Measurements from ENCODE around the gene PTPN20.
"Not testable (repeated sequence)": the region's sequence is repeated elsewhere in the genome, so short reads cannot be mapped to it uniquely, and the experiment has no call there.

PTPN20 gene

DNA sequence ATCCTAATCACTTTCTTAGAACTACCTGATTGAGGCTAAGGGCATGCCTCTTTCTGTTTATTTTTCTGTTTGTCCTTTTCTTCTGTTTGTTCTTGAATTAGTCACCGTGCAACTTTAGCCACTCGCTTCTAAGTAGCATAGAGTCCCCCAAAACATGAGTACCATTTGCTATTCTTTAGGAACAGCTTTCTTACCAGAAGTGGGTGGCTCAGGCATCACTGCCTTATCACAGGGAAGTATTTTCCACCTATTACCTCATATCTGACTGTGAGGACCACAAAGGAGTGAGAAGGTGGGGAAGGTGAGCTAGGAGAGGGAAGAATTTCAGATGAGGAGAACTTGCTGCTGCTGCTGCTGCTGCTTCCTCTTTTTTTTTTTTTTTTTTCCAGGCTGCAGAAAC is 13.9 kb downstream of the PTPN20 start:
- not testable (repeated sequence) for H3K4me3 Mint-ChIP-seq; ATAC-seq (replicated peaks); DNase-seq; H3K27me3 Mint-ChIP-seq; H3K36me3 Mint-ChIP-seq; H3K4me1 Mint-ChIP-seq; H3K9me3 Mint-ChIP-seq; H3K27ac Mint-ChIP-seq

DNA sequence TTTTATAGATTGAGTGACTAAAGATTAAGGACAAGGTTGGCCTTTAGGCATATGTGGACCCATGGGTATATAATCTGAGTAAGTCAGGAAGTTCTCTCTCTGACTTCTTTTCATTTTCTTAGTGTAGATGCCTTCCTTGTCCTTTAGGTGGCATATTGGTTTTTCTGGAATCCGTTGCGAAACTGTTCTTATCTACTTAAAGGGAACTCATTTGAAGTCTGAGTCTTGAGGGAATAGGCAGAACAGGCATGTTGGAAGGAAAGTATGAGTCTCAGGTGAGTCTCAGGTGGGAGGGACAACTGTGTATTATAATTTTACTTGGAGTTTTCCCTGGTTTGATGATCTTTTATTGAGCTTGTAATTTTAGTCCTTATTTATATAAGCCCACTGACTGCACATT is 14.6 kb downstream of the PTPN20 start:
- H3K4me1 Mint-ChIP-seq; ATAC-seq (replicated peaks); H3K36me3 Mint-ChIP-seq; H3K4me3 Mint-ChIP-seq; DNase-seq; H3K27me3 Mint-ChIP-seq; H3K27ac Mint-ChIP-seq; H3K9me3 Mint-ChIP-seq: not testable (repeated sequence)

DNA sequence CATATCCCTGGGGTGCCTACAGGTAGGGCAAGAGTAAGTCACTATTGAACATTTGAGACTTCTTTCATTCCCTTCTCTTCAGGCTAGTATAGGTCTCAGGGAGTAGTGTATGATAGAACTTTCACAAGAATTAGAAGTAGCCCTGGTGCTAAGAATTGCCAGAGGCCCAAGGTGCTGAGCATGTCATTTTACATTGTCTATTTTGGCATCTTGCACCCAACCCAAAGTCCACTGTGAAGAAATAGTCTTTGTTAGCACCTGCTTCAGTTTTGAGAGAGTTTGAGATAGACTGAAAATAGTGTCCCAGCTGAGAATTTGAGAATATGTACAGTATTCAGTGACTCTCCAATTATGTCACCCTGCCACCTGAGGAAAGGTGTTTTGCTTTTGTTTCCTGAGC is 17.6 kb downstream of the PTPN20 start:
- H3K4me1 Mint-ChIP-seq; H3K4me3 Mint-ChIP-seq; H3K36me3 Mint-ChIP-seq; H3K27ac Mint-ChIP-seq; H3K9me3 Mint-ChIP-seq; H3K27me3 Mint-ChIP-seq; ATAC-seq (replicated peaks); DNase-seq: not testable (repeated sequence)

GRCh38 chr10:46932383-46932782 is 21.2 kb downstream of the PTPN20 start:
- not testable (repeated sequence) for H3K36me3 Mint-ChIP-seq; H3K4me1 Mint-ChIP-seq; H3K4me3 Mint-ChIP-seq; H3K27ac Mint-ChIP-seq; H3K9me3 Mint-ChIP-seq; H3K27me3 Mint-ChIP-seq; ATAC-seq (replicated peaks); DNase-seq

DNA sequence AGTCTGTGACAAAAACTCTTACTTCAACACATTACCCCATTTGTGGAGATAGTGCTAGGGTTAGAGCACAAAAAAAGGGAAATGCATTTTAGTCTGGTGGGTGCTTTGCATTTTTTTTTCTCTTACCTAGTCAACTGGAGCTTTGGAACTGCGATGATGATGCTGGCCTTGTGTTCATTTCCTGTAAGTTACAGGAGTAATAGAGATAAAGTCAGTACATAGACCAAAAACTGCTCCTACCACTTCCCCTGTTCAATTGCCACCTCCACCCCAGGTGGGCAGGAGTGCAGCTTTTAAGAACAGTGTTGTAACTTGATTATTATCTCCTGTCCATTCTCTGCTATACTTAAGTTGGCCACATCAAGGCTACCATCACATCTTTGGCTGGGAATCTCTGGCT is 29.9 kb downstream of the PTPN20 start:
- not testable (repeated sequence) for H3K4me1 Mint-ChIP-seq, H3K9me3 Mint-ChIP-seq, H3K4me3 Mint-ChIP-seq, H3K27ac Mint-ChIP-seq, H3K36me3 Mint-ChIP-seq, DNase-seq, H3K27me3 Mint-ChIP-seq
- ATAC-seq (replicated peaks), result peak in 1 of 2 donors; percentile 41

- not testable (repeated sequence) for ATAC-seq (replicated peaks); H3K36me3 Mint-ChIP-seq; DNase-seq
These were observed 37.7 kb downstream of the PTPN20 start for GRCh38 chr10:46948687-46949518.

GRCh38 chr10:46952540-46952939 is 41.3 kb downstream of the PTPN20 start:
- not testable (repeated sequence) for ATAC-seq (replicated peaks); H3K4me3 Mint-ChIP-seq; H3K36me3 Mint-ChIP-seq; H3K4me1 Mint-ChIP-seq; DNase-seq; H3K27ac Mint-ChIP-seq; H3K27me3 Mint-ChIP-seq; H3K9me3 Mint-ChIP-seq

More at GRCh38 chr10:46948687-46949518, 37.7 kb downstream of the PTPN20 start:
- not testable (repeated sequence) for H3K4me1 Mint-ChIP-seq, H3K4me3 Mint-ChIP-seq, H3K27ac Mint-ChIP-seq, H3K9me3 Mint-ChIP-seq, H3K27me3 Mint-ChIP-seq

DNA sequence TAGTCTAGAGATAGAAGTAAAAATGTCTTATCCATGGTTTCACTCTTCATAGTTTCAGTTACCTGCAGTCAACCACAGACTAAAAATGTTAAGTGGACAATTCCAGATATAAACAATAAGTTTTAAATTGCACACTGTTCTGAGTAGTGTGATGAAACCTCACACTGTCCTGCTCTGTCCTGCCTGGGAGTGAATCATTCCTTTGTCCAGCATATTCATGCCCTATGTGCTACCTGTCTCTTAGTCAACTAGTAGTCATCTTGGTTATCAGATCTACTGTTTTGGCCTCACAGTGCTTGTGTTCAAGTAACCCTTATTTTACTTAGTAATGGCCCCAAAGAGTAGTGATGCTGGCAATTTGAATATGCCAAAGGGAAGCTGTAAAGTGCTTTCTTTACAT is 49.5 kb downstream of the PTPN20 start:
- ATAC-seq (replicated peaks); H3K9me3 Mint-ChIP-seq; H3K27me3 Mint-ChIP-seq; H3K4me3 Mint-ChIP-seq; H3K27ac Mint-ChIP-seq; DNase-seq; H3K36me3 Mint-ChIP-seq; H3K4me1 Mint-ChIP-seq: not testable (repeated sequence)

GRCh38 chr10:46963356-46963755 is 52.1 kb downstream of the PTPN20 start:
- not testable (repeated sequence) for ATAC-seq (replicated peaks); H3K9me3 Mint-ChIP-seq; DNase-seq; H3K27me3 Mint-ChIP-seq; H3K36me3 Mint-ChIP-seq; H3K4me1 Mint-ChIP-seq; H3K4me3 Mint-ChIP-seq; H3K27ac Mint-ChIP-seq

GRCh38 chr10:46967013-46967412 is 55.8 kb downstream of the PTPN20 start:
- not testable (repeated sequence) for H3K27ac Mint-ChIP-seq; ATAC-seq (replicated peaks); H3K27me3 Mint-ChIP-seq

DNA sequence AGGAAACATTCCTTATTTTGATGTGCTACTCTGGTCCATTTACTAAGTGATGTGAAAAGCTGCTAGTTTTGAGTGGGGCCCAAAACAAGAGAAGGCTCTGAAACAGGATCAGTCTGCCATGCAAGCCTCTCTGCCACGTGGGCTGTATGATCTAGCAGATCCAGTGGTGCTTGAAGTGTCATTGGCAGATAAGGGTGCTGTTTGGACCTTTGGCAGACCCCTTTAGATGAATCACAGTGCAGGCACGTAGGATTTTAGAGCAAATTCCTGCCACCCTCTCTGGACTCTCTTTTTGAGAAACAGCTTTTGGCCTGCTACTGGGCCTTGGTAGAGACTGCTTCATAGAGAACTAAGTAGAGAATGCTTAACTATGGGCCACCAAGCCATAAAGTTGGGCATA is 69.0 kb downstream of the PTPN20 start:
- H3K4me3 Mint-ChIP-seq; H3K9me3 Mint-ChIP-seq; H3K4me1 Mint-ChIP-seq; H3K36me3 Mint-ChIP-seq; ATAC-seq (replicated peaks); DNase-seq; H3K27ac Mint-ChIP-seq; H3K27me3 Mint-ChIP-seq: not testable (repeated sequence)

More at GRCh38 chr10:46967013-46967412, 55.8 kb downstream of the PTPN20 start:
- H3K4me3 Mint-ChIP-seq, DNase-seq, H3K36me3 Mint-ChIP-seq, H3K9me3 Mint-ChIP-seq, H3K4me1 Mint-ChIP-seq: not testable (repeated sequence)

- H3K4me1 Mint-ChIP-seq, H3K4me3 Mint-ChIP-seq, H3K36me3 Mint-ChIP-seq, H3K27me3 Mint-ChIP-seq, H3K9me3 Mint-ChIP-seq, H3K27ac Mint-ChIP-seq, DNase-seq: not testable (repeated sequence)
- peak; percentile 98 to 100 for ATAC-seq (replicated peaks)
These were observed 76.2 kb downstream of the PTPN20 start for GRCh38 chr10:46987233-46987924.

DNA sequence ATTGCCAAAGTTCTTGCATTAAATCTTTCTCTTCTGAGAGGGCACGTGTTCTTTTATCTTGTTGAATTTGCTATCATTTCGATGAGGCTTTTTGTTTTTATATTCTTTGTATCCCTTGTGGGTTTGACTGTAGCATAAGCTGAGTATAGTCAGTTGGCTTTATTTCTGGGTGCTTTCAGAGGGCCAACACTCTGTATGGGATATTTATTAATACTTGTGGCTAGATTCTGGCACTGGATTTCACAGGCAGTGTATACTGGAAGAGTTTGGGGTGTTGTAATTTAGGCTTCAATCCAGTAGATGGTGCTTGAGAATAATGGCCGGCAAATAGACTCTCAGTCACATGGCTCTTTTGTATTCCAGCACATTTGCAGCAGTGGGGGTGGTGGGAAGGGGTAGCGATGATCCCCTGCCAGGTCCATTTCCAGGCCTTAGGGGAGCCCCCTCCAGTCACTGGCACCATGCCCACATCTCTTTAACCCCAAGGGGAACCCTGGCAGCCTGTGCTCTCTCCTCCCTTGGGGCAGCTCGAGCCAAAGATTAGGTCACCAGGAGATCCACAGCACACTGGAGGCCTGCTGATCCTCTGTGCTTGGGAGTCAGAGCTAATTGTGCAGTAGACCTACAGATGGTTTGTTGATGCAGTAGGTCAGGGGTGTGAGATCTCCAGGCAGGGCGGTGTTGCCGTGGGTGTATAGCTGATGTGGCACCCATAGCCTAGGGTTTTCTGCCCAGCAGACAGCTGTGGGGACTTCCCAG is 81.8 kb downstream of the PTPN20 start:
- H3K9me3 Mint-ChIP-seq, result peaks cover 2 to 5% of the 10 kb centered on the region in 2 donors
- no peak overlapping the region for H3K4me3 Mint-ChIP-seq
- peaks cover 2 to 4% of the 10 kb centered on the region in 2 donors for H3K4me1 Mint-ChIP-seq
- ATAC-seq (replicated peaks) (peak; percentile 67 to 82), DNase-seq (no peak)
- peaks cover 10 to 23% of the 10 kb centered on the region in 2 donors for H3K27me3 Mint-ChIP-seq
- H3K36me3 Mint-ChIP-seq, result peaks cover 3% of the 10 kb centered on the region in 2 donors
- H3K27ac Mint-ChIP-seq, result no peak overlapping the region

DNA sequence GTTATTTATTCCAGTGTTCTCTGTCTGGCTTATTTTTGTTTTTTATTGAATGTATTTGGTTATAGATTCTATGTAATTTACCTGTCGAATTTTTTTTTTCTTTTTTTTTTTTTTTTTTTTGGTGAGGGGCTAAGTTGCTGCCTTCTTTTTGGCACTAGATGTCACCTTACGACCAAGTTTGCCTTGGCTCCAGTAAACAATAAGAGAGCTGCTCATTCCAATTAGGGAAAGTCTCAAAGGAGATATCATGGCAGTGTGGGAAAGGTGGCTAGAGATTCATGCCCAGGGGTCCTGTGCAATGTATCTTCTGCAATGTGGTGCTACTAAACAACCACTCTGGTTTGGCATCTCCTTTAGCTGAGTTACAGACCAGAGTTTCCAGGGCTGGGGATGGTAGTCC is 84.0 kb downstream of the PTPN20 start:
- DNase-seq (no peak), ATAC-seq (replicated peaks) (no peak)
- Mint-ChIP-seq H3K4me3 (no peak overlapping the region), H3K4me1 (peaks cover 2 to 4% of the 10 kb centered on the region in 2 donors), H3K36me3 (peaks cover 3% of the 10 kb centered on the region in 2 donors), H3K9me3 (peaks cover 2 to 5% of the 10 kb centered on the region in 2 donors), H3K27me3 (peaks cover 10 to 23% of the 10 kb centered on the region in 2 donors), H3K27ac (no peak overlapping the region)

All from stimulated activated naive B cell treated with anti-CD40 and anti-IgM and Interleukin-4, amounts not matched to agents 10 μg/mL and 1 μg/mL and 100 μg/mL, for 72 hours (primary cell).